ENCODE data around the gene CACNA2D3.
"Not testable (repeated sequence)": the region's sequence is repeated elsewhere in the genome, so short reads cannot be mapped to it uniquely, and the experiment has no call there.

Gene CACNA2D3

GRCh38 chr3:54632834-54633233 is 510.5 kb downstream of the CACNA2D3 start:
- TF ChIP-seq JUND (IDR thresholded peaks at IDR 0.05; ENCODE audit: low read depth) = no peak
- in situ Hi-C loops (cut with HindIII; ENCODE audit: low pct_unique_long_range_greater_than_20kb, low sequenced_read_pairs) = no loop called here
- no peak for DNase-seq (ENCODE audit: low read depth in 1 of 2, low spot score in 1 of 2)

- no peak for TF ChIP-seq JUND (IDR thresholded peaks at IDR 0.05; ENCODE audit: low read depth)
- in situ Hi-C loops (cut with HindIII; ENCODE audit: low pct_unique_long_range_greater_than_20kb, low sequenced_read_pairs) = no loop called here
Observed at GRCh38 chr3:54633444-54634121, 511.2 kb downstream of the CACNA2D3 start.

DNA sequence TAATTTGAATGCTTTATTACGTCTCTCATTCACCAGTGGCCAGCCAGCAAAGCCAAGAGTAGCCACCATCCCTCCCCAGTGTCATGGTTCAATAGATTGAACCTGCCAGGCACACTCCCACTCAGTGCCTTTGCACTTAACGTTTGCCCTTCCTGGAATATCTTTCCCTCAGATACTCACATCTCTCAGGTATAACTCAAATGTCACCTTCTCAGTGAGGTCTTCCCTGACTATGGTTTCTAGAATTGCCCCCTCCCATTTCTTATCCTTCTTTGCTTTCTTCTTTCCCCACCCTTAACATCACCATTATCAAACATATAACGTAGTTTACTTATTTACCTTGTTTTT is 511.7 kb downstream of the CACNA2D3 start:
- no peak for TF ChIP-seq JUND (IDR thresholded peaks at IDR 0.05; ENCODE audit: low read depth)
- no peak for DNase-seq (ENCODE audit: low read depth in 1 of 2, low spot score in 1 of 2)
- in situ Hi-C loops (cut with HindIII; ENCODE audit: low pct_unique_long_range_greater_than_20kb, low sequenced_read_pairs) = no loop called here

More at GRCh38 chr3:54633444-54634121, 511.2 kb downstream of the CACNA2D3 start:
- no peak for DNase-seq (ENCODE audit: low read depth in 1 of 2, low spot score in 1 of 2)

GRCh38 chr3:54639790-54640372 is 517.5 kb downstream of the CACNA2D3 start:
- in situ Hi-C loops (cut with HindIII; ENCODE audit: low pct_unique_long_range_greater_than_20kb, low sequenced_read_pairs); DNase-seq (ENCODE audit: low read depth in 1 of 2, low spot score in 1 of 2): not testable (repeated sequence)

DNA sequence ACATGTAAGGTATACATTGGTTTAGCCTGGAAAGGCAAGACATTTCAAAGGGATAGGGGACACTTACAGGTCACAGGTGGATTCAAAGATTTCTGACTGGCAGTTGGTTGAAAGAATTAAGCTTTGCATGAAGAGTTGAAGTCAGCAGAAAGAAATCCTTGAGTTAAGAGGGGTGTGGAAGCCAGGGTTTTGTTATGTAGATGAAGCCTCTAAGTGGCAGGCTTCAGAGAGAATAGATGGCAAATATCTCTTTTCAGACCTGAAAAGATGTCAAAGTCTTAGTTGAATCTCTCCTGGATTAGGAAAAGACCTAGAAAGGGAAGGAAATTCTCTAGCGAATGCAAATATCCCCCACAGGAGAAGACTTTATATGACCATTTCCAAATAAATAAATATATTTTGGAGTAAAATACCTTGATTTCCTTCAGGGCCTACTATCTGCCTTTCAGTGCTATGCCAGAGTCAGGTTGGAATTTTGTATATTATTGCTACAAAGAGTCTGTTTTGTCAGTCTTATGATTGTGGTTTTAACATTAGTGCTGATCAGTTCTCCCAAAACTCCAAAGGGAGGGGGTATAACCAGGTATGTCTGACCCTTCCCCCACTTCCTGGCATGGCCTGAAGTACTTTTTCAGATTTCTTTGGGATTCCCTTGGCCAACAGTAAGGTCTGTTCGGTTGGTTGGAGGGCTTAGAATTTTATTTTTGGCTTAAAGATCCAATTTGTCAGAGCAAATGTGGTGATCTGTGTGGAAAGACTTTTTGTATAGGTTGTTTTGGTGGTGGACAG is 519.1 kb downstream of the CACNA2D3 start:
- TF ChIP-seq JUND (IDR thresholded peaks at IDR 0.05; ENCODE audit: low read depth) = no peak
- in situ Hi-C loops (cut with HindIII; ENCODE audit: low pct_unique_long_range_greater_than_20kb, low sequenced_read_pairs) = no loop called here
- DNase-seq (ENCODE audit: low read depth in 1 of 2, low spot score in 1 of 2) = no peak

- in situ Hi-C loops (cut with HindIII; ENCODE audit: low pct_unique_long_range_greater_than_20kb, low sequenced_read_pairs) = no loop called here
- no peak for TF ChIP-seq JUND (IDR thresholded peaks at IDR 0.05; ENCODE audit: low read depth)
- DNase-seq (ENCODE audit: low read depth in 1 of 2, low spot score in 1 of 2) = no peak
Observed at GRCh38 chr3:54642147-54642546, 519.8 kb downstream of the CACNA2D3 start.

DNA sequence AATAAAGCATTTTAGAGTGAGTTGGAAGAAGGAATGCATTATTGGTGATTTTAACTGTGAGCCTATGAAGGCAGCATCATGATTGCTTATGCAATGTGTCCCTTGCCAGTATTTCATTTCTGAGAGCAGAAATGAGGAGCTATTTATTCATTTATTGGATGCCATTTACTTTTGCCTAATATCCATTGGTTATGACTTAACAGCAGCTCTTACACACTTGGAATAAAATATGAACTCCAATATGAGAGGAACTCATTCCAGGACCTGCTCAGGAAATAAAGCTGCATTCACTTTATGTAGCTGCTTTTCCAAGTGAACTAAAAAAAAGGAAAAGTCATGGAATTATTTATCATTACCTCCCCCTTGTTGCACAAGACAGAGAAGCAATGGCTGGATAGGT is 525.4 kb downstream of the CACNA2D3 start:
- in situ Hi-C loops (cut with HindIII; ENCODE audit: low pct_unique_long_range_greater_than_20kb, low sequenced_read_pairs) = no loop called here
- no peak for TF ChIP-seq JUND (IDR thresholded peaks at IDR 0.05; ENCODE audit: low read depth)
- no peak for DNase-seq (ENCODE audit: low read depth in 1 of 2, low spot score in 1 of 2)

DNA sequence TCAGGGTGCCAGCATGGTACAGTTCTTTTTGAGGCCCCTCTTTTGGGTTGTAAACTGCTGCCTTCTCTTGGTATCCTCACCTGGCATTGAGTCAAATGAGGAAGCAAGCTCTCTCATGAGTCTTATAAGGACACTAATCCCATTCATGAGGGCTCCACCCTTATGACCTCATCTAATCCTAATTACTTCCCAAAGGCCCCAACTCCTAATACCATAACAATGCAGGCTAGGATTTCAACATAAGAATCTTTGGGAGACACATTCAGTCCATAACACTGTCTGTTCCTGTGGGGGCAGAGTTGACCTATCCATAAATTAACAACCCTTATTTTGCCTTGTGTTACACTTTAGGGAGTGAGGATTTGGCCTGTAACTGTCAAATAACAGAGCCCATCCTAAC is 527.2 kb downstream of the CACNA2D3 start:
- DNase-seq (ENCODE audit: low read depth in 1 of 2, low spot score in 1 of 2) = no peak
- in situ Hi-C loops (cut with HindIII; ENCODE audit: low pct_unique_long_range_greater_than_20kb, low sequenced_read_pairs) = no loop called here
- TF ChIP-seq JUND (IDR thresholded peaks at IDR 0.05; ENCODE audit: low read depth) = no peak

DNA sequence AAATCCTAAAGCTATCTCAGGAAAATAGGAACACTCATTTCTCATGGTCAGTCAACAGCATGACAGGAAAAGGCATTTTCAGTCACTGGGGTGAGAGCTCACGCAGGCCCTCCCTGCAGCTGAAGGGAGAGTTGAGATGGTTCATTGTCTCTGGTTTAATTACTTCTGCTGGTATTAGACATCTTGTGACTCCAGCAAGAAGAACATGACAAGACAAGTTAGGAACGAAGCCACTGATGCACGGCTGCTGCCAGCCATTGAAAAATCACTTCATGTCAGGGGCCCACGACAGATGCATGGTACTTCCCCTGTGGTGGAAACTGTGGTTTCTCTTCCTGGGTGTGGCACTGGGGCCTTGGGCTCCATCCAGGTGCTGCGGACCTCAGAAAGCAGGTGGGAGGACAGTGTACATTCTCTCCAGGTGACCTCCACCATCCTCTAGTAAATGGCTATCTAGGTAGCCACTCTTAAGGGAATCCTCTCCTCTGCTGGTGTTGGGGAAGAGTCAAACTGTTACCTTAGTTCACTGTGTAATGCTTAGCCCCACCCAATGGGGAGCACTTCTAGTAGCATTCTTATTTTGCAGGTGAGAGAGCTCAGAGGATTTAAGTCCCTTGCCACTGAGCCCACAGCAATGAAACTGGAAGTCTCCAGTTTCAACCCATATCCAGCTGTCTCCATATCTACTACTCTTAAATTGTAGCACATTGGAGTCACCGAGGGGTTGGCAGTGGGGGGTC is 531.3 kb downstream of the CACNA2D3 start:
- in situ Hi-C loops (cut with HindIII; ENCODE audit: low pct_unique_long_range_greater_than_20kb, low sequenced_read_pairs) = no loop called here
- no peak for DNase-seq (ENCODE audit: low read depth in 1 of 2, low spot score in 1 of 2)
- no peak for TF ChIP-seq JUND (IDR thresholded peaks at IDR 0.05; ENCODE audit: low read depth)

- in situ Hi-C loops (cut with HindIII; ENCODE audit: low pct_unique_long_range_greater_than_20kb, low sequenced_read_pairs) = no loop called here
- no peak for TF ChIP-seq JUND (IDR thresholded peaks at IDR 0.05; ENCODE audit: low read depth)
- DNase-seq (ENCODE audit: low read depth in 1 of 2, low spot score in 1 of 2) = no peak
Observed at GRCh38 chr3:54654776-54655175, 532.4 kb downstream of the CACNA2D3 start.

DNA sequence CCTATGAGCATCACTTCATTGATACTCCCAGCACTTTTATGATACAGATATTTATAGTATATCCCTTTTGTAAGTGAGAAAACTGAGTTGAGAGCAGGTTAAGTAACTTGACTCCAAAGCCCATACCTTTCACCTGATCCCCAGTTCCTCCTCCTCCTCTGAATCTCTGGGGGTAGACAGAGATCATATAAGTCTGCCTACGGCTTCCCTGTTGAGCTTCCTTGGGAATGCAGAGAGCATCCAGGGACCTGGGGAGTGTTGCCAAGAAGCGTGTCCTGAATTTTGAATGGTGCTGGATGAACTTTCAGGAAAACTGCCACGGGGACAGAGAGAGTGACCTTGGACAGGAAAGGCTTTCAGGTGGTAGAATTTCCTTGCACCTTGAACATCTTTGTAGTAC is 537.0 kb downstream of the CACNA2D3 start:
- TF ChIP-seq JUND (IDR thresholded peaks at IDR 0.05; ENCODE audit: low read depth) = no peak
- DNase-seq (ENCODE audit: low read depth in 1 of 2, low spot score in 1 of 2) = no peak
- in situ Hi-C loops (cut with HindIII; ENCODE audit: low pct_unique_long_range_greater_than_20kb, low sequenced_read_pairs) = no loop called here

DNA sequence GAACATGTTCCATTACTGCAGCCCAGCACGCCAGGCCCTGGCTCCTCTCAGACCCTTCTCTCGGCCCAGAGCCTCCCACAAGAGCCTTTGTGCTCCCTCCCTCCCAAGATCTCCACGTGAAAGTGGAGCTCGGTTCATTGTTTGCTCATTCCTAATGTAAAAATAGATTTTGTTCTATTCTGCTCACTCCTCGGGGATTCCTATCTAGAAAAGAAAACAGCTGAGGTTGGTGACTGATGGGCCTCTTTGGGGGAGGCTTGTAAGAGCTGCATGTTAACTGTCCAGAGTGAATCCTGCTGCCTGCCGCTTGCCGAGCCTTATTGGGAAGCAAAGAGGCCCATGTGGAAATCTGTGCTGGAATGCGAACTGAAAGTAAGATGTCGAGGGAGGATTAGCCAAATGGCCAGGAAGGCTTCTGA is 538.4 kb downstream of the CACNA2D3 start:
- in situ Hi-C loops (cut with HindIII; ENCODE audit: low pct_unique_long_range_greater_than_20kb, low sequenced_read_pairs) = no loop called here
- DNase-seq (ENCODE audit: low read depth in 1 of 2, low spot score in 1 of 2) = no peak
- no peak for TF ChIP-seq JUND (IDR thresholded peaks at IDR 0.05; ENCODE audit: low read depth)

GRCh38 chr3:54661151-54661550 is 538.8 kb downstream of the CACNA2D3 start:
- in situ Hi-C loops (cut with HindIII; ENCODE audit: low pct_unique_long_range_greater_than_20kb, low sequenced_read_pairs) = no loop called here
- TF ChIP-seq JUND (IDR thresholded peaks at IDR 0.05; ENCODE audit: low read depth) = no peak
- no peak for DNase-seq (ENCODE audit: low read depth in 1 of 2, low spot score in 1 of 2)

Measured in T47D (cell line).